HFFc6 (cell line): ENCODE data around the gene S1PR2. TPM values are rescaled to one million over a fixed set of nuclear protein-coding genes. Genes with fewer than 3 reads are reported as not detected.
A peak's percentile ranks its signal among the peaks of the same experiment; 100 is the strongest.

ENCODE experiments used
- DNase-seq: peaks from one replicate; pipeline ENCODE4 v3.0.0-alpha.2; 2018
- H3K27ac Mint-ChIP-seq: 2 replicates; pipeline ENCODE4 v1.8.0; 2020; ENCODE audit warnings: mild to moderate bottlenecking, mixed read lengths
- H3K27me3 Mint-ChIP-seq: 2 replicates; pipeline ENCODE4 v1.8.0; 2021; ENCODE audit warnings: mild to moderate bottlenecking, moderate library complexity, mixed read lengths; ENCODE audit not compliant: insufficient read depth
- H3K36me3 Mint-ChIP-seq: 2 replicates; pipeline ENCODE4 v1.8.0; 2021; ENCODE audit warnings: low read depth, mixed read lengths
- H3K4me1 Mint-ChIP-seq: 2 replicates; pipeline ENCODE4 v1.8.0; 2020; ENCODE audit warnings: low read depth, mixed read lengths
- H3K4me3 Mint-ChIP-seq: 2 replicates; pipeline ENCODE4 v1.8.0; 2020; ENCODE audit warnings: mild to moderate bottlenecking, moderate library complexity, mixed read lengths
- H3K9me3 Mint-ChIP-seq: 2 replicates; pipeline ENCODE4 v1.8.0; 2020; ENCODE audit warnings: mild to moderate bottlenecking, mixed read lengths
- total RNA-seq, 6 experiments: library from RNA; stranded (reverse); fragmentation: NEBNext Ultra II Directional; extraction: Animal tissue kit (Norgen Biotek cat#: 25700); gene quantifications; 2 replicates in 1 of 6; 3 replicates in 5 of 6; pipeline ENCODE4 v1.2.3, GENCODE V29; 2021
- TF ChIP-seq, protein P1 (sequence below): fragments of 200-600 bp; sonication (generic); IDR thresholded peaks from 2 replicates; pipeline ENCODE4 v1.5.0; 2021; ENCODE audit warnings: antibody characterized with exemption, mild to moderate bottlenecking

S1PR2 gene
- total RNA-seq, 6 experiments from 2014 or later, result 16.8 to 22.0 (median 20.5) TPM

DNA sequence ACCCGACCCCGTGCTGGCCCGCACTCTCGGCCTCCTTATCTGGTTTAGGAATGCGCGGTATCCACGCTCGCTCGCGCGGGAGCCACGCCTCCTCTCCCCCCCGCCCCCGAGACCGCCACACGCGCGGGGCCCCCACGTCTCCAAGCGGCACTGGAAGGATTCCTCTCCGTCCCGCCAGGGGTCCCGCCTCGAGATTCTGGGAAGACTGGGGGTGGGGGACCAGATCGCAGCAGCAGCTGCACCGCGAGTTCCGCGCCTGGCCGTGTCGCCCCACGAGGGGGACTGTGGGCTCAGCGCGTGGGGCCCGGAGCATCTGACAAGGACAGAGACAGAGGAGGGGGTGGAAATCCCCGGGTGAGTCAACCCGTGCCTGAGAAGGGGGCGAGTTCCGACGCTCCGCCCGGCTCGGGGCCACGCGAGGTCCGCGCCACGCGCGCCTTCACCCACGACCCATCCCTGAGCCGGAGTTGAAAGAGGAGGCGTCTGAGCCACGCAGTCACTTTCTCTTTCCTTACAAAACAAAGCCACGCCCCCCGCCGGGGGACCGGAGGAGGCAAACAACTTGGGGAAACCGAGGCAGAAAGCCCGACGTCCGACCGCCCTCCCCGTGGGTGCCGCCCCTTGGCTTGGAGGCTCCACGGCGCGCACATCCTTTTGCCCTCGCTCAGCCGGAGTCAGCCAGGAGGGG is 814 bp downstream of the S1PR2 start:
- Mint-ChIP-seq H3K4me1 (peaks cover 30% of the 10 kb centered on the region), H3K27me3 (peaks cover 2% of the 10 kb centered on the region; the same call in 1 of the 2 replicates), H3K4me3 (peak overlapping the region; percentile 90), H3K36me3 (no peaks in the 10 kb centered on the region; the same call in 1 of the 2 replicates), H3K9me3 (no peaks in the 10 kb centered on the region), H3K27ac (peak overlapping the region; percentile 76)
- TF ChIP-seq, protein P1, sequence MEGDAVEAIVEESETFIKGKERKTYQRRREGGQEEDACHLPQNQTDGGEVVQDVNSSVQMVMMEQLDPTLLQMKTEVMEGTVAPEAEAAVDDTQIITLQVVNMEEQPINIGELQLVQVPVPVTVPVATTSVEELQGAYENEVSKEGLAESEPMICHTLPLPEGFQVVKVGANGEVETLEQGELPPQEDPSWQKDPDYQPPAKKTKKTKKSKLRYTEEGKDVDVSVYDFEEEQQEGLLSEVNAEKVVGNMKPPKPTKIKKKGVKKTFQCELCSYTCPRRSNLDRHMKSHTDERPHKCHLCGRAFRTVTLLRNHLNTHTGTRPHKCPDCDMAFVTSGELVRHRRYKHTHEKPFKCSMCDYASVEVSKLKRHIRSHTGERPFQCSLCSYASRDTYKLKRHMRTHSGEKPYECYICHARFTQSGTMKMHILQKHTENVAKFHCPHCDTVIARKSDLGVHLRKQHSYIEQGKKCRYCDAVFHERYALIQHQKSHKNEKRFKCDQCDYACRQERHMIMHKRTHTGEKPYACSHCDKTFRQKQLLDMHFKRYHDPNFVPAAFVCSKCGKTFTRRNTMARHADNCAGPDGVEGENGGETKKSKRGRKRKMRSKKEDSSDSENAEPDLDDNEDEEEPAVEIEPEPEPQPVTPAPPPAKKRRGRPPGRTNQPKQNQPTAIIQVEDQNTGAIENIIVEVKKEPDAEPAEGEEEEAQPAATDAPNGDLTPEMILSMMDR, result no peak; the same call in 1 of the 2 replicates
- no peak for DNase-seq

- H3K4me1 Mint-ChIP-seq, result peaks cover 30% of the 10 kb centered on the region
- H3K4me3 Mint-ChIP-seq, result no peak overlapping the region; the same call in 1 of the 2 replicates
- TF ChIP-seq, protein P1, result peak; percentile 69
- peaks cover 2% of the 10 kb centered on the region; the same call in 1 of the 2 replicates for H3K27me3 Mint-ChIP-seq
- peaks cover 5% of the 10 kb centered on the region; the same call in 1 of the 2 replicates for H3K36me3 Mint-ChIP-seq
- H3K27ac Mint-ChIP-seq, result peak overlapping the region; percentile 64
- no peak for DNase-seq
- no peaks in the 10 kb centered on the region for H3K9me3 Mint-ChIP-seq
Measured at GRCh38 chr19:10228920-10229319, 2.2 kb downstream of the S1PR2 start.

DNA sequence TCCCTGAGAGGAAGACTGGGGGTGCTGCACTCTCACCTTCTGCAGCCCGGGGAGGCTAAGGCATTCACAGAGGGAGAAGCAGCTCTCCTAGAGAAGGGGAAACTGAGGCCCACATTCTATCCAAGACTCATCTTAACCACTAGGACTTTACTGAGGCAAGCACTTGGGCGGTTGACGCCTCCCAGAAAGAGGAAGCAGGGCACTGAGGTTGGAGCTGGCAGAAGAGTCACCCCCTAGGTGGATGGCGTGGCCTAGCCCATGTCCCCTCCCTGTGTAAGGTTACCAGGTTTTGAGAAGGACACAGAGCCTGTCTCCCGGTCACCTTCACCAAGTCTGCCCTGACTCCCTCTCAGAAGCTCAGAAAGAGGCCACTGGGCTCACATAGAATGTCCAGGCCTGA is 2.7 kb downstream of the S1PR2 start:
- H3K27me3 Mint-ChIP-seq, result peaks cover 2% of the 10 kb centered on the region; the same call in 1 of the 2 replicates
- TF ChIP-seq, protein P1, result no peak
- no peak overlapping the region; the same call in 1 of the 2 replicates for H3K27ac Mint-ChIP-seq
- H3K9me3 Mint-ChIP-seq, result no peaks in the 10 kb centered on the region
- H3K36me3 Mint-ChIP-seq, result peaks cover 6% of the 10 kb centered on the region; the same call in 1 of the 2 replicates
- DNase-seq, result no peak
- H3K4me1 Mint-ChIP-seq, result peaks cover 30% of the 10 kb centered on the region
- H3K4me3 Mint-ChIP-seq, result no peak overlapping the region

DNA sequence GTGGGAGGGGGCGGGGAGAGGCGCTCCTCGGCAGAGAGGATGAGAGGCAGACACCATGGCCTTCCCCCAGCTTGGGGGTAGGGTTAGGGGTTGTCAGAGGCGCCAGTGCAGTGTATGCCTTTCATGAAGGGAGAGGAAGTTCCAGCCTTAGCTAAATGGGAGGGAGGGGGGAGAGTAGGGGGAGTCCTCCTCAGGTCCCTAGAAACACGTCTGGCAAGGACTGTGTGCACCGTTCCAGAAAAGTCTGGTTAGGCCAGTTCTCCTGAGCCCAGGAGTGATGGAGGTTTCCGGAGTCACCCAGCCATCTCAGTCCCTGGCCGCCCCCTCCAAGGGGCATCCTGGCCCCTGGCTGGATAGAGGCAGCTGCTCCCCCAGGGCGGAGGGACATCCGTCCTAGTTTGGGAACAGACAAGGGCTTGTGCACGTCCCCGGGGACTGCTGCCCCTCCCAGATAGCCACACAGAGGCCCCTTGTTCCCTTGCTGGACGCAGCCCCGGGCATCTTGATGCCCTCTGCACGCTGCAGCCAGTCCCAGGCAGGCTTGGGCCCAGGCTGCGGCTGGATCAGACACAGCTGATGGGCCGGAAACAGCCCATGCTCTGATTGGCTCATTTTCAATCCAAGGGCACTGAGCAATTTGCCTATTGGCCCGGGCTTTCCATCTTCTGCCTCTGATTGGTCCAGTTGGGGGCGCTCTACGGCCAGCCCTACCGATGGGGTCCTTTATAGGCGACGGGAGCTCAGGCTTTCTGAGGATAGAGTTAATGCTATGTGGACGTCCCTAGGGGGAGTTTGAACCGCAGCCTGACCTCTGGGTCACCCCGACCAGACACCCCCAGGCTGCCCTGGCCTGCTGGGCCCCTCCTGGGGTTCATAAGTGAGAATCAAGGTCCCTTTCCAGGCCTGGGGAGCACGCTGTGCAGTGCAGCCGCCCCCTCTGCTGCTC is 3.8 kb downstream of the S1PR2 start:
- H3K36me3 Mint-ChIP-seq, result peaks cover 9% of the 10 kb centered on the region; the same call in 1 of the 2 replicates
- DNase-seq, result no peak
- no peaks in the 10 kb centered on the region for H3K9me3 Mint-ChIP-seq
- peak overlapping the region; percentile 98 for H3K27ac Mint-ChIP-seq
- H3K4me1 Mint-ChIP-seq, result peaks cover 24% of the 10 kb centered on the region
- peak overlapping the region; percentile 37; the same call in 1 of the 2 replicates for H3K4me3 Mint-ChIP-seq
- TF ChIP-seq, protein P1, result peak; percentile 62
- H3K27me3 Mint-ChIP-seq, result peaks cover 2% of the 10 kb centered on the region; the same call in 1 of the 2 replicates

DNA sequence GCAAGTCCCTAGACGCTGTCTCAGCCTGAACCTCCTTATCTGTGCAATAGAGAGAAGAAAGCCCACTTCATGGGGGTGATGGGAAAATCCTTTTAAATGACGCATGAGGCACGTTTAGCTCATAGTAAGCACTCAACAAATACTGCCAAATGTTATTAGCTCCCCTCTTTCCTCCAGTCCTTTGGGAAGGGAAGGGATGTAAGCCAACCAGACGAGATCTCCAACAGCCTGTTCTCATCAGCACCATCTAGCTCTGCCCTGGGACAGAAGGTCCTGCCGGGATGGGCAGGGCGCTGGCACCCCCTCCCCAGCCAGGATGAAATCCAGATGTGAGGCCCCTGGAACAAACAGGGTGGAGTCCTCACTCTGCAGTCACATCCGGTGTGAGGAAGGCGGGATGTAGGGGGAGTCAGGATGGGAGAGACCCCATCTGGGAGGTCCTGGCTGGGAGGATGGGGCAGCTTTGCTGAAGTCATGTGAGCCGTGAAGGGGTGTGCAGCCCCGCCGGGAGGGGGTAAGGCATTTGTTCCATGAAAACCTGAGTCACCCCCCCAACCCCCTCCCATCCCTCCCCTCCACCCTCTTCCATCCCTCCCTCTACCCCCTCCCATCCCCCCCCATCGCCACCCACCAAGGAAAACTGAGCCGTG is 4.6 kb downstream of the S1PR2 start:
- peak overlapping the region; percentile 83 for H3K4me3 Mint-ChIP-seq
- peak overlapping the region; percentile 98 for H3K27ac Mint-ChIP-seq
- peaks cover 20% of the 10 kb centered on the region for H3K4me1 Mint-ChIP-seq
- peak; percentile 74 for DNase-seq
- peaks cover 9% of the 10 kb centered on the region; the same call in 1 of the 2 replicates for H3K36me3 Mint-ChIP-seq
- no peaks in the 10 kb centered on the region; the same call in 1 of the 2 replicates for H3K27me3 Mint-ChIP-seq
- TF ChIP-seq, protein P1, result no peak
- H3K9me3 Mint-ChIP-seq, result no peaks in the 10 kb centered on the region
